Measurements from ENCODE around the gene ATP9A.

DNA sequence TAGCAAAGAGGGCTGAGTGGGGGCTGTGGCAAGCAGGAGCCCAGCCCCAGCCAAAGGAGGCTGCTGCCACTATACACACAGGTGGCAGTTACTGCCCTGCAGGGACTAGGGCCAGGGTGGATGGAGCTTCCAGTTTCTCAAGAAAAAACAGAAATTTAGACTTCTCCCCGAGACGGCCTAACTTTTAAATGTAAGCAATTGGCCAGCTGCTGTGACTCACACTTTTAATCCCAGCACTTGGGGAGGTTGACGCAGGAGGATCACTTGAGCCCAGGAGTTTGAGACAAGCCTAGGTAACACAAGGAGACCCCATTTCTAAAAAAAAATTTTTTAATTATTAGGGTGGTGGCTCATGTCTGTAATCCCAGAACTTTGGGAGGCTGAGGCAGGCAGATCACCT, 127.4 kb downstream of the ATP9A start:
- TF ChIP-seq, protein P1, sequence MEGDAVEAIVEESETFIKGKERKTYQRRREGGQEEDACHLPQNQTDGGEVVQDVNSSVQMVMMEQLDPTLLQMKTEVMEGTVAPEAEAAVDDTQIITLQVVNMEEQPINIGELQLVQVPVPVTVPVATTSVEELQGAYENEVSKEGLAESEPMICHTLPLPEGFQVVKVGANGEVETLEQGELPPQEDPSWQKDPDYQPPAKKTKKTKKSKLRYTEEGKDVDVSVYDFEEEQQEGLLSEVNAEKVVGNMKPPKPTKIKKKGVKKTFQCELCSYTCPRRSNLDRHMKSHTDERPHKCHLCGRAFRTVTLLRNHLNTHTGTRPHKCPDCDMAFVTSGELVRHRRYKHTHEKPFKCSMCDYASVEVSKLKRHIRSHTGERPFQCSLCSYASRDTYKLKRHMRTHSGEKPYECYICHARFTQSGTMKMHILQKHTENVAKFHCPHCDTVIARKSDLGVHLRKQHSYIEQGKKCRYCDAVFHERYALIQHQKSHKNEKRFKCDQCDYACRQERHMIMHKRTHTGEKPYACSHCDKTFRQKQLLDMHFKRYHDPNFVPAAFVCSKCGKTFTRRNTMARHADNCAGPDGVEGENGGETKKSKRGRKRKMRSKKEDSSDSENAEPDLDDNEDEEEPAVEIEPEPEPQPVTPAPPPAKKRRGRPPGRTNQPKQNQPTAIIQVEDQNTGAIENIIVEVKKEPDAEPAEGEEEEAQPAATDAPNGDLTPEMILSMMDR (IDR thresholded peaks at IDR 0.05 in 2 of 3, conservative IDR thresholded peaks at IDR 0.05 in 1 of 3; ENCODE audit: borderline replicate concordance in 1 of 3, insufficient read depth in 1 of 3, low read depth in 2 of 3, low read length in 2 of 3): no peak
- TF ChIP-seq SIN3A (IDR thresholded peaks at IDR 0.05; ENCODE audit: low read depth) (no peak), ZFX (IDR thresholded peaks at IDR 0.05) (no peak), POLR2A (IDR thresholded peaks at IDR 0.05; ENCODE audit: borderline replicate concordance, extremely low read depth, insufficient read depth, insufficient read length) (no peak), CEBPB (IDR thresholded peaks at IDR 0.05; ENCODE audit: low read depth) (no peak), EZH2 (IDR thresholded peaks at IDR 0.05) (no peak), SP1 (IDR thresholded peaks at IDR 0.05; ENCODE audit: low read depth) (no peak), ZNF274 (IDR thresholded peaks at IDR 0.05; ENCODE audit: low read depth, low read length) (no peak), EZH2phosphoT487 (IDR thresholded peaks at IDR 0.05; ENCODE audit: borderline replicate concordance) (no peak), POLR2AphosphoS5 (IDR thresholded peaks at IDR 0.05; ENCODE audit: low read depth, low read length) (no peak), JUND (IDR thresholded peaks at IDR 0.05) (no peak), EGR1 (IDR thresholded peaks at IDR 0.05; ENCODE audit: low read depth) (no peak), FOSL1 (IDR thresholded peaks at IDR 0.05; ENCODE audit: low read depth) (no peak)

Measured in HCT116 (cell line).